ENCODE measurements around the gene PNMA1.
"Not testable (repeated sequence)": the region's sequence is repeated elsewhere in the genome, so short reads cannot be mapped to it uniquely, and the experiment has no call there.

PNMA1 gene

GRCh38 chr14:73714656-73715081, 485 bp upstream of the PNMA1 start:
- no peak for DNase-seq

- DNase-seq, result no peak
Measured at GRCh38 chr14:73713206-73713802, 880 bp downstream of the PNMA1 start.

DNA sequence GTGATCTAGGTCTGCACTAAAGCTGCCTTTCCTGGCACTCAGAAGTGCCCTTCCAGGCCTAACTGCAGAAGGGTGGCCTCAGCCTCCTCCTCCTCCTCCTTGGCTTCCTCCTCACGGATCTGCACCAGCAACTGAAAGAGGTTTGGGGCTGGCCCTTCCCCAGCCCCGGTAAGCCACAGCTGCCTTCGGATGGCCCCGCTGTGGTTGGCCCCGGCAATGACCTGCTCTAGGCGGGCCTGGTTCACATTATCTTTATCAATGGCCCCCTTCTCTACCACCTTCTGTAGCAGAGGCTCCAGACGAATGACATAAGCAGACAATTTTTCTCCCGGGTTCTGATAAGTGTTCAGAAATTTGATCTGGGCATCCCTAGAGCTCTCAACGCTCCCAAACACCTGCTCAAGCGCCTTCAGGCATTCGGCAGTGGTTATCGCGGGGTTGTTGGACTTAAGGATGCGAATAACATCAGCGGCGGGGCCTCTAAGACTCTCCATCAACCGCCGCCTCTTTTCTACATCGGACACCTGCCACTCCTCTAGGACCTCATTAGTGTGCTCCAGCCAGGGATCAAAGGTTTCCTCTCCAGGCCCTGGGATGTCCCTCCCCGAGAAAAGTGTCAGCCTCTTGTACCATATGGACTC, 1.5 kb downstream of the PNMA1 start:
- peak; percentile 43 for DNase-seq

- peak; percentile 24 for DNase-seq
Measured at GRCh38 chr14:73712071-73712506, 2.1 kb downstream of the PNMA1 start.

DNA sequence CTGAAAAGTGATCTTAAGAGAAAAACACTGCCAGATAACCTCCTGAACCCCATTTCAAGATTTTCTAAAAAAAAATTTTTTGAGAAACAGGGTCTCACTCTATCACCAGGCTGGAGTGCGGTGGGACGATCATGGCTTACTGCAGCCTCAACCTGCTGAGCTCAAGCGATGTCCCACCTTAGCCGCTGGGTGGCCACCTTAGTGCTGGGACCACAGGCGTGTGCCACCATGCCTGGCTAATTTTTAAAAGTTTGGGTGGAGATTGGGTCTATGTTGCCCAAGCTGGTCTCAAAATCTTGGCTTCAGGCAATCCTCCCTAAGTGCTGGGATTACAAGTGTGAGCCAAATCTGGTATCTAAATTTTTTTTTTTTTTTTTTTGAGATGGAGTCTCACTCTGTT, 3.4 kb downstream of the PNMA1 start:
- no peak for DNase-seq

- DNase-seq, result no peak
Measured at GRCh38 chr14:73709904-73710469, 4.2 kb downstream of the PNMA1 start.

GRCh38 chr14:73708076-73708475, 6.1 kb downstream of the PNMA1 start:
- not testable (repeated sequence) for DNase-seq

GRCh38 chr14:73700325-73700724, 13.9 kb downstream of the PNMA1 start:
- no peak for DNase-seq

DNA sequence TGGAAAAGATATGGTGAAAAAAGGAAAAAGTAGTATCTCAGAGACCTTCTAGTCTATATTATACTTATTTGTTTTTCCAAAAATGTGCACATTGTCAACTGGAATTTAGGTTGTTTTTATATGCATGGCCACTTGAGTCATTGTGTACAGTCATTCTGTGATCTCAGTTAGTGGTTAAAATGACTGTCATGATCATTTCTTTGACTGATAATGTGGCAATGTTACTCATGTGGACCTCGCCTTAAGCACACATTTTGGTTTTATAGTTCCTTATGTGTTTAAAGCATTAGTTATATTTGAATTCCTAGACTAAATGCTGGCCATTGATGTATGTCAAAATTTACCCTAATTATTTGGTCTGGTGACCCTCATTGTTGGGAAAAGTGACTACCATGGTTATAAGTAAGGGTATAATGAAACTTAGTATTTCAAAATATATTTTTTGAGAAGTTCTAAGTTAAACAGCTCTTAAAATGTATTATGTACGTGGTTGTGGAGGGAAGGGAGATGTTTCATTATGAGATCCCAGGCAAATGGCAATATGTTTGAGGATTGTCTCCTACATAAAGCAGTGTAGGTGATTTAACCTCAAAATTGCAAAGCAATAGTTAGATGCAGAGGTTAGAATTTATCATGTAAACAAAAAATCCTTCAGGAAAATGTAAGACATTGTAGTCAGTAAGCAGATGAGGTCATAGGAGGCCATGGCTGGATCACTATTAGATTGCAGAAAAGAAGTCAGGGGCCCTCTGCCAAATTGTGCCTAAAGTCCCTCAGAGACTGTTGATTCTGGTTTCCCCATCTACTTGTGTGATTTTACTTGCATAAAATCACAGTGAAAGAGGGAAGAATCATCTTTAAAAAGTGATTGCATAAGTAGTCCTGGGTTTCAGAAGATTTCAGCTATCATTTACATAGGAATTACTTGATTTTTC, 17.5 kb downstream of the PNMA1 start:
- DNase-seq, result peak; percentile 79

DNA sequence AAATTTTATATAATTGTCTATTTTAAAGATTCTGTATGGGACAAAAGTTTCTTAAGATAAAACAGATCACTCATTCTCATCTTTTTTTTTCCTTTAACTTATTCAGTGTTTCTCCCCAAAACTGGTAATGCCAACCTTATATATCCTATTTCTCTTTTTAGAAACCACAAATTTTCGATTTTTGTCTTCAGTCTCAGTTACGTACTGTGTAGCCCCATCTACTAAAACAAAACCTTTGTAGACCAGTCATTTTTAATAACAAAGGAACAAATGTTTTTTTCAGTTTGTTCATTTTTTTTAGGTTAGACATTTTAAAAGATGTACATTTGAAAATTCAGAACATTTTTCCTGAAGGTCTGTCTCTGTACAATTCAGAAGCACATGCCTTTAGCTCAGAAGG, 18.2 kb downstream of the PNMA1 start:
- no peak for DNase-seq

GRCh38 chr14:73695082-73695481, 19.1 kb downstream of the PNMA1 start:
- no peak for DNase-seq

DNA sequence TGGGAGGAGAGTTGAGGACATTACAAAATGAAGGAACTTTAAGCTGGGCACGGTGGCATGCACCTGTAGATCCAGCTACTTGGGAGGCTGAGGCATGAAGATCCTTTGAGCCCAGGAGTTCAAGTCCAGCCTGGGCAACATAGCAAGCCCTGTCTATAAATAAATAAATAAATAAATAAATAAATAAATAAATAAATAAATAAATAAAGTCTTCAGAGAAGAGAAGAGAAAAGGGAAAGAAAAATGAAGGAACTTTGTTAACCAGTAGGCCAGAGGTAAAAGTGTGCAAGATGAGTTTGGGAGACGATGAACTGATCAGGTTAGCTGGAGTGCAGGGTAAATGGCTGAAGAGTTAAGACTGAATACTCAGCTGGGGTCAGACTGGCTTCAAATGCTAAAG, 20.1 kb downstream of the PNMA1 start:
- DNase-seq, result no peak

DNA sequence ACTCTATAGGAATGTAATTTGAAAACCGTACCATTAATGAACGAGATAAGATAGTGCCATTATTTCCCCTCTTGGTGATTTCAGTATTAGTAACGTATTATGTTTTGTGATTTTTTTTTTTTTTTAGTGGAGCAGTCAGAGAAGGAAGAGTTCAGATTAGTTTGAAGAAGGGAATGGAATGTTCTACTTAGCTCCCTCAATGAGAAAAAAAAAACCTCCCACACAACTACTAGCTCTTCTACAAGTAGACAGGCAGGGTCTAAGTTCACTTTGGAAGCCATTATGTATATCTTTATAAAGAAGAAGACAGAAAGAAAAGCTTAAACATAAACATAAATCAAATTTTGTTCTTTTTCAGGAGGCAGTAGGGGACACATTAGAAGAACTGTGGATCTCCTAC, 27.3 kb downstream of the PNMA1 start:
- no peak for DNase-seq

DNA sequence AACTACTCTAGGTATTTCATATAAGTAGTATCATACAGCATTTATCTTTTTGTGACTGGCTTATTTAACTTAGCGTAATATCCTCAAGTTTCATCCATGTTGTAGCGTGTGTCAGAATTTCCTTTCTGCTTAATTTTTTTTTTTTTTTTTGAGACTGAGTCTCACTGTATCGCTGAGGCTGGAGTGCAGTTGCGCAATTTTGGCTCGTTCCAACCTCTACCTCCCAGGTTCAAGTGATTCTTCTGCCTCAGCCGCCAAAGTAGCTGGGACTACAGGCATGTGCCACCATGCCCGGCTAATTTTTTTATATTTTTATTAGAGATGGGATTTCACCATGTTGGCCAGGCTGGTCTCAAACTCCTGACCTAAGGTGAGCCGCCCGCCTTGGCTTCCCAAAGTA, 28.9 kb downstream of the PNMA1 start:
- DNase-seq, result no peak

- DNase-seq, result no peak
Measured at GRCh38 chr14:73684627-73685026, 29.6 kb downstream of the PNMA1 start.

- DNase-seq, result no peak
Measured at GRCh38 chr14:73680821-73681220, 33.4 kb downstream of the PNMA1 start.

- no peak for DNase-seq
Measured at GRCh38 chr14:73678698-73679097, 35.5 kb downstream of the PNMA1 start.

DNA sequence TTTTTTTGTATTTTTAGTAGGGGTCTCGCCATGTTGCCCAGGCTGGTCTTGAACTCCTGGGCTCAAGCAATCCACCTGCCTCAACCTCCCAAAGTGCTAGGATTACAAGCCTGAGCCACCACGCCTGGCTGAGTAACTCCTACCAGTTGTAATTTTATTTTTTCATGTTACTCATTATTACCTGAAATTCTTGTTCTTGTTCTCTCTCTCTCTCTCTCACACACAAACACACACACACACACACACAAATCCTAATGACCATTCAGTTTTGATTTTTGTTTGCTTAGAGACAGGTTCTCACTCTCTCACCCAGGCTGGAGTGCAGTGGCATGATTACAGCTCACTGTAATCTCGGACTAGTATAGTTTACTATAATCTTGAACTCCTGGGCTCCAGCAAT, 39.2 kb downstream of the PNMA1 start:
- DNase-seq, result no peak

DNA sequence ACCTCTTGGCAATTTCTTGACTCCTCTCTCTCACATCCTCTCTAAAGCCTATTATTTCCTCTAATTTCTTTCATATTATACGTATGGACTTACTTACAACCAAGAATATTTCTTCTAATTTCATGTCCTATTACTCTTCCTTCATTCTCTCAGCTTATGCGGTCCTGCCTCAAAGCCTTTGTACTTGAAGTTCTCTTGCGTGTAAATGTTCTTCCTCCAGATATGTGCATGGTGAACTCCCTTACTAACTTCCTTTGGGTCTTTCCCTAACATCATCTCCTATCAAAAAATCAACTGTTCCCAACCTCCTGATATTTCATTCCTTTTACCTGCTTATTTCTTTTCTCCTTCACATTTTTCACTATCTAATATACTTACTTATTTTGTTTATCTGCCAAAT, 46.3 kb downstream of the PNMA1 start:
- DNase-seq, result no peak

DNA sequence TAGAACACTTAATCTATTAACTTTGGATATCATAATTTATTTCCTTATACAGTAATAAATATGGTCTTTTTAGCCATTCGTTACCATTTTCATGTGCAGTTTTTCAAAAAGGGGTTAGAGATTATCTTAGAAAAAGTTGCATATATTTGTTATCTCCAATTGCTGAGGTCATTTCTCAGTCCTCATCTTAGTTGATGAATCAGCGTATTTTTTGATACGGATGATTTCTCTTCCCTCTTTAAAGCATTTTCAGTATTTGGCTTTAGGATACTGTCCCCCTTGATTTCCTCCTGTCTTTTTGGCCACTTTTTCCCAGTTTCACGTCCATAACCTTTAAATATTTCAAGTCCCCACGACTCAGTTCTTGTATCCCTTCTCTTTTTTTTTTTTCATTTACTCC, 47.6 kb downstream of the PNMA1 start:
- no peak for DNase-seq

- DNase-seq, result no peak
Measured at GRCh38 chr14:73665130-73665529, 49.1 kb downstream of the PNMA1 start.

GRCh38 chr14:73663548-73664212, 50.5 kb downstream of the PNMA1 start:
- no peak for DNase-seq

- DNase-seq, result peak; percentile 53
Measured at GRCh38 chr14:73662487-73662943, 51.7 kb downstream of the PNMA1 start.
